HUDEP-2 (cell line): Measurements from ENCODE around the gene LFNG.

Experiments
- DNase-seq, 76 experiments: peaks; one replicate each; lab custom pipeline; 2025; ENCODE audit not compliant: unreplicated experiment in 76 of 76; lab: John Stamatoyannopoulos, UW

Gene LFNG

DNA sequence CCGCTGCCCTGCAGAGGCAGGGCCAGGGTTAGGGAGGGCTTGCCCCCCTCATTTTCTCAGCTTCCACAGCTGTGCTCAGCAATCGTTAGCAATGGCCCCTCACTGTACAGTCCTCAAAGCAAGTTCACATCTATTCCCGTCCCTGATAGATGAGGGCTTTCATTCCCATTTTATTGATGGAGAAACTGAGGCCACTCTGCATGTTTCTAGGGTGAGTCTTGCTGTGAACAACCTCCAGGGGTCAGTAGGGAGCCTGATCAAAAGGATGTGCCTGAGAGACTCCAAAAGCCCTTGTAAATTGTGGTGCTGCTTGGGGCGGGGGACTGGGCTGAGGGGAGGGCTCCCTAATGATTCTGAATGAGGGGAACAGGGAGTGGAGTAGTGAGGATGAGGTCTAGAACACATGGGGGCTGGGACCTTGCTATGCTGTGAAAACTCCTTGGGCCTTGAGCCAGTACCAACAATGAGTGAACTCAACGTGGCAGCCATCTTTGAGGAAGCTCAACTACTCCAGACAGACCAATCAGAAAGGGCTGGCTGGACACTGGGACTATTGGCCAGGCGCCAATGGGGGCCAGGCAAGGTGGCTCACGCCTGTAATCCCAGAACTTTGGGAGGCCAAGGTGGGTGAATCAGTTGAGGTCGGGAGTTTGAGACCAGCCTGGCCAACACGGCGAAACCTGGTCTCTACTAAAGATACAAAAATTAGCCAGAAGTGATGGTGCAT, 36.7 kb upstream of the LFNG start:
- no peak for DNase-seq

GRCh38 chr7:2483494-2483893, 36.1 kb upstream of the LFNG start:
- no peak for DNase-seq

- DNase-seq = no peak
Observed at GRCh38 chr7:2484868-2485267, 34.7 kb upstream of the LFNG start.

GRCh38 chr7:2487586-2488271, 31.8 kb upstream of the LFNG start:
- DNase-seq = no peak

DNA sequence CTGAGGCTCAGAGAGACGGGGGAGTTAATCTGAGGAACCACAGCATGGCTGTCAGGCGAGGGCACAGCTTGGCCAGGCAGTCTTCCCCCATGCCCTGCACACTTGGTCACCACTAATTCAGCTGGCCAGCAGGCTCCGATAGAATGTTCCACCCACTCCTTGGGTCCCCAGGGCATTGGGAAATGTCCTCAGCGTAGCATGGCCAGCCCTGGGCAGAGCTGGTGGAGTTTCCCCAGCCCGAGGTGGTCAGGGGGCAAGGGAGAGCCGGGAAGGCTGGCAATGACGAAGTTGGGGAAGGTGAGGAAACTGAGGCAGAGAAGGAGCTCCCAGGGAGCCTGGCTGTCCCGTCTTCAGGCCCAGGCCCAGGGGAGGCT, 31.3 kb upstream of the LFNG start:
- no peak for DNase-seq

DNA sequence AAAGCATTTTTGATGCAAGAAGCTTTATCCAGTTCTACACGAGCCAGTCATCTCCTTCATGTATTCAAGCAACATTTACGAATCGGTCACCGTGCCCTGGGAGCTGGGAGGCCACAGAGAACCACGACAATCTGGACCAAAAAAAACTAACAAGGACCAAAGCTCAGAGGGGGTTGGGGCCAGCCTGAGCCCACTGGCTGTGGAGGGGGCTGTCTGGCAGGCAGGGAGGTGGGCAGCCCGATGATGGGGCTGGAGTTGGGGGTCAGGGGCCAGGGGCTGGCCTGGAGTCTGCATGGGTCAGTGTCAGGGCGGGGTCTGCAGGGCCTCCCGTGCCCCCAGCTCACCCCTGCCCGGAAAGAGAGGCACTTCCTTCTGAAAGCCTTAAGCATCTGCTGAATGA, 30.9 kb upstream of the LFNG start:
- DNase-seq = no peak

GRCh38 chr7:2490181-2490651, 29.4 kb upstream of the LFNG start:
- DNase-seq = no peak

DNA sequence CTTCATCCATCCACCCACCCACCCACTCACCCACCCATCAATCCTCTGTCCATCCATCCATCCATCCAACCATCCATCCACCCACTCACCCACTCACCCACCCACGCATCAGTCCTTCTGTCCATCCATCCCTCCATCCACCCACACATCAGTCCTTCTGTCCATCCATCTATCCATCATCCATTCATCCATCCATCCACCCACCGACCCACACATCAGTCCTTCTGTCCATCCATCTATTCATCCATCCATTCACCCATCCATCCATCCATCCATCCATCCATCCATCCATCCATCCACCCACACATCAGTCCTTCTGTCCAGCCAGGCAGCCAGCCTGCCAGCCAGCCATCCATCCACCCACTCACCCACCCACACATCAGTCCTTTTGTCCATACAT, 27.5 kb upstream of the LFNG start:
- DNase-seq = no peak

GRCh38 chr7:2493205-2494164, 26.1 kb upstream of the LFNG start:
- no peak for DNase-seq

DNA sequence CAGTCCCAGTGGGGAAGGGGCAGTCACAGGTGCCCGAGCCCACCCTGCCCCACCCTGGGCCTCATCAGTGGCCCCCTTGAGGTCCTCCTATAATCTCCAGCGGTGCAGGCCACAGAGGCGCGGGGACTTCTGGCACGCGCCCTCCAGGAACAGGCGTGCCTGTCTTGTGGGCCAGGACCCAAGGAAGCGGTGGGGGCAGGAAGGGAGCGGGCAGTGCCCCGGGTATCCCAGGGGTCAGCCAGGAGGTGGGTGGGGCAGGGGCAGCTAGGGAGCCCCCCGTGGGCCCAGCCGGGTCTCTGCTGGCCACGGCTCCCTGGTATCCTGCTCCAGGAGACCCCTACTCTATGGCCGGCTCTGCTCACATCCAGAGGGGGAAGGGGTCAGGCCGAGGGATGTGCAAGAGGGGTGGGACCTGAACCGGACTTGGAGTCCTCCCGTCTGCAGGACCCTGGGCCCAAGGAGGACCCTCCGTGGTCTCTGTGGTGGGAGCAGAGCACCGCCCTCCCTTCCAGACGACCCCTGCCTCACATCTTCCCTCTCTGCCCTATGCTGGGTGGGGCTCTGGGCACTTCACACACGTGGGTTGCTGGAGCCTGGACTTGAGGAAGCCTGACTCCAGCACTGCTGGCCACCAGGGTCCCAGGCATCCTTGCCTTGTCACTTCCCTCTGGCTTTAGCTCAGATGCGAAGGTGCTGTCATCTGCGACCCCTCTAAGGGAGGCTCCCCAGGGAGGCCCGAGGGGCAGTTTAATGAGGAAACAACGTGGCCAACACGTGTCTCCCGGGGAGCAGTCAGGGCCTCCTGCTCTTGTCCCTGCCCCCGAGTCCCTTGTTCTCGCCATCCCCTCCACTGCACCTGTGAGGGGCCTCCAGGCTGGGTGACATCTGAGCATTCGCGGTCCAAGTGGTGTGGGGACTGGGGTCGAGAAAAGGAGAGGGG, 25.1 kb upstream of the LFNG start:
- no peak for DNase-seq

DNA sequence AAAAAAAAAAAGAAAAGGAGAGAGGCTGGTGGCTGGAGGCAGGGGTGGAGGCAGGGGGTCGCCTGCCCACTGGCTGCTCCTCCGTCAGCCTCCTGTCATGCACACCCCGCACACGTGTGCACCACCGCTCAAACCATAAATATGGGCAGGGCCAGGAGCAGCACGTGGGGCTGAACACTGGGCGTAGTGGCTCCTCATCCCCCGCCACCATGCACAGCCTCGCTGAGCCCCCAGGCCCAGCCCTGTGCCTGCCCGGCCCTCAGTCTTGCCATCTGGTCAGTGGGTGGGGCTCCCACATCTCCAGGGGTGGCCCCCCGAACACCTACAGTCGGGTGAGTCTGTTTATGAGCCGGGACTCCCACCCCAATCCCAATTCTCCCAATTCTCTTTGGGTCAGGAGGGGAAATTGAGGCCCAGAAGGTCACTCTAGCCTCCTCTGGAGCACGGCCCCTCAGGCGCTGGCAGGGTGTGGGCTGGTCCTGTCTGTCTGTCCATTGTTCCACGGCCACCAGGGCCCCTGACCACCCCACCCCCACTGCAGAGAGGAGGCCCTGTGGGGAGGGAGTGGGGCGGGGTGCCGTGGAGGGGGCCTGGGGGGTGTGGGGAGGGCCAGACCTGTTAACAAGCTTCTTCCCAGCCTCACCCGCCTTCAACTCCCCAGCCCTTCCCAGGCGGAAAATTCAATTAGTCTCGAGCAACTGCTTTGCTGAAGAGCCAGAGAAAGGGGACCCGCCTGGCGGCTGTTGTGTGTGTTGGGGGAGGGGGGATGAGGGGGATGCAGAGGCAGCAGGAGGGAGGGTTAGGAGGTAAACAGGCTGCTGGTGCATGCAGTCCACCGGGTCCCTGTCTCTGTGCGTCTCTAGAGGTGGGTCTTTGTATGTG, 23.9 kb upstream of the LFNG start:
- DNase-seq = no peak

DNA sequence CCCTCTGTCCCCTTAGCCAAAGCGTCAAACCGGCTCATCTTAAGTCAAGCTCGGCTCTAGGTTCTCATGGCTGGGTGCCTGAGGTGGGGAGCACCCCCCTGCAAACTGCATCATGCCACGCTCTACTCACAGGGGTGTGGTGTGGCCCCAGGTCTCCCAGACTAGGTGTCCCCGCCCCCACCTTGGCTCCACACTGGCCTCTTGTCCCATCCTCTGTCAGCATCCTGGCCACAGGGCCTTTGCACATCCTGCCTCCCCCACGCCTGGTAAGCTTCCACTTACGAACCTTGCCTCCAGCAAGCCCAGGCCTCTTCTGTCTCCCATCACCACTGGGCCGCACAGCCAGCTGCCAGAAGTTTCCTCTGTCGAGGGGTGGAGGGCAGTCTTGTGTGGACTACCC, 23.2 kb upstream of the LFNG start:
- DNase-seq = no peak

- DNase-seq = no peak
Observed at GRCh38 chr7:2497065-2497464, 22.5 kb upstream of the LFNG start.

GRCh38 chr7:2497500-2498336, 21.9 kb upstream of the LFNG start:
- DNase-seq = no peak

GRCh38 chr7:2498708-2499107, 20.9 kb upstream of the LFNG start:
- DNase-seq = no peak

- DNase-seq = no peak
Observed at GRCh38 chr7:2499181-2499580, 20.4 kb upstream of the LFNG start.

DNA sequence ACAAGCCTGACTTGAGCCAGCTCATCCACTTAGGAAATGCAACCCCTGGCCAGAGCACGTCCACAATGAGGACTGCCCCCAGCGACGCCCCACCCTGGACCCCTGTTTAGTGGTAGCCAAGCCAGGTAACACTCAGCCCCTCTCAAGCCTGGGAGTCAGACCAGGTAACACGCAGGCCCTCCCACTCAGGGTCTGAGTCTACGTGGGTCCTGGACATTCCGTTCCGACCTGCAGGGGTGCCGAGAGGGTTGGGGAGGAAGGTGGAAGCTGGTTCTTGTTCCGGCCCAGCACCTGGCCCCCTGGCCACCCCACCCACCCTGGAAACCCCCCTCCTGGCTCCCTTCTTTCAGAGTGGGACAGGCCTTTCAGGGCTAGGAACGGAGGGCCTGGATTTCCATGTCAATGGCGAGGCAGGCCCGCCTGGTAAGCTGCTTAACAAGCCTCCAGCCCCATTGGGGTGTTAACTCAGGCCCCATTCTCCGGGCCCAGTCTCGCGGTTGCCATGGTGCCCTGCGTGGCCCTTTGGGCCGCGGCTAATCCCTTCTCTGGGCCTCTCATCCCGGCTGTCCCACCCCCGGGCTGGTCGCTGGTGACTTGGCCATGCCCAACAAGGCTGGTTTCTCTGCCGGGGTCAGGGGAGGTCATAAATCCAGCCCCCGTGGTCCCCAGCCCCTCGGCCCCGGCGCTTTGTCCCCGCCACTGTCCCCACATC, 19.7 kb upstream of the LFNG start:
- no peak for DNase-seq

GRCh38 chr7:2500701-2501100, 18.9 kb upstream of the LFNG start:
- DNase-seq = no peak
